ENCODE data around the gene MYOD1.

The MYOD1 gene

DNA sequence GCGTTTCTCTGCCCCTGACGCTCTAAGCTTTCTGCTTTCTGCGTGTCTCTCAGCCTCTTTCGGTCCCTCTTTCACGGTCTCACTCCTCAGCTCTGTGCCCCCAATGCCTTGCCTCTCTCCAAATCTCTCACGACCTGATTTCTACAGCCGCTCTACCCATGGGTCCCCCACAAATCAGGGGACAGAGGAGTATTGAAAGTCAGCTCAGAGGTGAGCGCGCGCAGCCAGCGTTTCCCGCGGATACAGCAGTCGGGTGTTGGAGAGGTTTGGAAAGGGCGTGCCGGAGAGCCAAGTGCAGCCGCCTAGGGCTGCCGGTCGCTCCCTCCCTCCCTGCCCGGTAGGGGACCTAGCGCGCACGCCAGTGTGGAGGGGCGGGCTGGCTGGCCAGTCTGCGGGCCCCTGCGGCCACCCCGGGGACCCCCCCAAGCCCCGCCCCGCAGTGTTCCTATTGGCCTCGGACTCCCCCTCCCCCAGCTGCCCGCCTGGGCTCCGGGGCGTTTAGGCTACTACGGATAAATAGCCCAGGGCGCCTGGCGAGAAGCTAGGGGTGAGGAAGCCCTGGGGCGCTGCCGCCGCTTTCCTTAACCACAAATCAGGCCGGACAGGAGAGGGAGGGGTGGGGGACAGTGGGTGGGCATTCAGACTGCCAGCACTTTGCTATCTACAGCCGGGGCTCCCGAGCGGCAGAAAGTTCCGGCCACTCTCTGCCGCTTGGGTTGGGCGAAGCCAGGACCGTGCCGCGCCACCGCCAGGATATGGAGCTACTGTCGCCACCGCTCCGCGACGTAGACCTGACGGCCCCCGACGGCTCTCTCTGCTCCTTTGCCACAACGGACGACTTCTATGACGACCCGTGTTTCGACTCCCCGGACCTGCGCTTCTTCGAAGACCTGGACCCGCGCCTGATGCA is at the start of gene MYOD1:
Gene MYOD1, plus strand, starts transcription at position 544 of the 910 bp plus-strand sequence. Its CDS starts 212 bp downstream, at position 756.
- DNase-seq (ENCODE audit: low read depth in 2 of 2), result no peak

DNA sequence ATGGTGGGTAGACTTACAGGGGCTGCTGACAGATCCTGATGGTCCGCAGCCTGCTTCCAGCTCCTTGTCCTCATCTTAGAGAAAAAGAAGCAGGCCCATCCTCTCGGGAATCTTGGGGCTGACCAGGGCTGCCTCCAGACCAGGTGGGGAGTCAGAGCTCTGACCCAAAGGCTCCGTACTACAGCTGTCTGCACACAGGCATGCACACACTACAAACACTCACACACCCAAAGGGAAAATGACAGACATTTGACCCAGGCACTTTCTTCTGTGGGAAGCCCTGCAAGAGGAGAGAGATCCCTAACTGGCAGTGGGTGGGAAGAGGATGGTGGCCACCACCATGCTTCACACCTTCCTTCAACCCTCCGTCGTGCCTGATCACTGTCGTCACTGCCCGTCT is 46.9 kb upstream of the MYOD1 start:
- no peak for DNase-seq (ENCODE audit: low read depth in 2 of 2)

DNA sequence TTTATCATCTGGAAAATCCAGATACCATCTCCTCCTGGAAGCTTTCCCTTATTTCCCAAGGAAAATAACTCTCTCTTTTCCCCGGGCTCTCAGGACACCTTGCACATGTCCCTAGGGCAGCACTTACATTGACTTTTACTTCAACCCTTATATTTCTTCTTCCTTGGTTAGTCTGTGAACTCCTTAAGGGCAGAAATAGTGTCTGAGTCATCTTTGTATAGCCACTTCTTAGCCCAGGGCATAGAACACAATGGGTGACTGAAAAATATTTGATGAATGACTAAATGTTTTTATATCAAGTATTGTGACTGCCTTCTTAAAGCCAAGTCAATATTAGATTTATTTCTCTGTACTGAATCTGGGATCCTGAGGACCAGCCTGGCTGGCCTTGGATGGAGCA is 45.4 kb upstream of the MYOD1 start:
- DNase-seq (ENCODE audit: low read depth in 2 of 2), result no peak

DNA sequence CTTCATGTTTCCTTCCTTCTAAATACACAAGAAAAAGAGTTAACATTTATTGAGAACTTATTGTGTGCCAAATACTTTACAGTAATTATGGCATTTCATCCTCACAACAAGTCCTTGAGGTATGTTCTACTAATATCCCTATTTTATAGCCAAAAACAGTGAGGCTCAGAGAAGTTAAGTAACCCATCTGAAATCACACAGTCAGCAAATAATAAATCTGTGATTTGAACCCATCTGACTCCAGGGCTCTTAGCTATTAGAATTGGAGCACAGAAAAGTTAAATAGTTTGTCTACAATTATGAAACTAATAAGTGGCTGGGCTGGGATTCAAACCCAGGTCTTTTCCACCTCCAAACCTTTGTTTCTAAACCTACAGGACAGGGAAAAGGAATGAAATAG is 36.5 kb upstream of the MYOD1 start:
- no peak for DNase-seq (ENCODE audit: low read depth in 2 of 2)

- no peak for DNase-seq (ENCODE audit: low read depth in 2 of 2)
Observed at GRCh38 chr11:17683377-17684161, 35.8 kb upstream of the MYOD1 start.

DNA sequence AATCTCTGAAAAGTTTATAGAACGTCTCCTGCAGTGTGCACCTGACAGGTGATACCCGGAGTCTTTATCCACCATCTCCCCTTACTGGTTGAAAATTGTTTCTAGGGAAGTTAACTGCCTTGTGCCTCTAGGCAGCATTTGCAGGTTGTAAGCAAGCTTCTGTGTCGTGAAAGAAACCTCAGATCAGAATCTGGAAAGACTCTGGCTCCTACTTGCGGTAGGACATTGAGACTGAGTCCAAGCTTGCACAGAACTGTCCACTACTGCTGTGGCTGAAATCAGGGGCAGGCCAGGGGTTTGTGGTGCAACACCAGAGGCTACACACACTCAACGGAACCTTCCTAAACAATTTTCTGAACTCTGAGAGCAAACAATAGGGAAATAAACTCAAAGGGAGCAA is 34.8 kb upstream of the MYOD1 start:
- no peak for DNase-seq (ENCODE audit: low read depth in 2 of 2)

DNA sequence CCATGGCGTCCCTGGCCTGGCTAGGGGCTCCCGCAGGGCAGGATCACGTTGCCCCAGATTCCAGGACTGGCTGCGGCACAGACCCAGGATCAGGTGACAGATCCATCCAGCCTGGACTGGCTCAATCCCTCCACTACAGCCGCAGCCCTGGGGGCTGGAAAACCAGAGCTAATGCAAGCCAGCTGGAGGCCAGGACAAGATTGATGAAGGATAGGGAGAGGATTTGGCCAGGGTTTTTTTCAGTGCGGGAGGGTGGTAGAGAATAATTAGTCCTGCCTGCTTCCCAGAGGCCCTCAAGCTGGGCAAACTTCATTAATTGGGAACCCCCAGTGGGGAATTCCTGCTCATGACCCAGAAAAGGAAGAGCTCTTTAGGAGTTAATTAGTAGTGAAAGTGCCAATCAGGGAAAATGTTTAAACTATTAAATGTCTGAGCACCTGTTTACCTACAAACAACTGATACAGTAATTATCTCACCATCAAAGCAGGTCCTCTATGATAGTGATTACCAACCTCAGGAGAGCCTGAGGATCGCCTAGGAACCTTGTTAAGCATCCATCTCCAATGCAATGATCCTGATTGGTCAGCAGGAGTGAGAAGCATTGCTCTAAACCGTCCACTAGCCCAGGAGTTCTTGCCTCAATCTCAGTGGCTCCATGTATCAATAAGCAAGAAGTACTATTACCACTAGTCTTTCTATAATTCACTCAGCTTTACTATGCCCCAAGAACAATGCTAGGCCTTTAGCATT is 33.0 kb upstream of the MYOD1 start:
- DNase-seq (ENCODE audit: low read depth in 2 of 2), result no peak

GRCh38 chr11:17687946-17688670 is 31.3 kb upstream of the MYOD1 start:
- no peak for DNase-seq (ENCODE audit: low read depth in 2 of 2)

- no peak for DNase-seq (ENCODE audit: low read depth in 2 of 2)
Observed at GRCh38 chr11:17691550-17691949, 27.8 kb upstream of the MYOD1 start.

GRCh38 chr11:17691976-17692375 is 27.4 kb upstream of the MYOD1 start:
- no peak for DNase-seq (ENCODE audit: low read depth in 2 of 2)

DNA sequence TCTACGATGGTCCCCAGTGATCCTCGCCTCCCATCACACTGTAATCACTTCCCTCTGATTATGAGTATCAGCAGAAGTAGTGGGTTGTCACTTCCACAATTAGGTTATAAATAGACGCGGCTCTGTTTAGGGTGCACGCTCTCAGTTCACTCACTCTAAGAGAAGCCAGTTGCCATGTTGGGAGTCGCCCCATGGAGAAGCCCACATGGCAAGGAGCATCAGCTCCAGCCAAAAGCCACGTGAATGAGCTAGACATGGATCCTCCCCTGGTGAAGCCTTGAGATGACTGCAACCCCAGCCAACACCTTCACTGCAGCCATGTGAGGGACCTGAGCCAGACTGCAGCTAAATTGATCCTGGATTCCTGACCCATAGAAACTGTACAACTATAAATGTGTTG is 26.4 kb upstream of the MYOD1 start:
- DNase-seq (ENCODE audit: low read depth in 2 of 2), result no peak

DNA sequence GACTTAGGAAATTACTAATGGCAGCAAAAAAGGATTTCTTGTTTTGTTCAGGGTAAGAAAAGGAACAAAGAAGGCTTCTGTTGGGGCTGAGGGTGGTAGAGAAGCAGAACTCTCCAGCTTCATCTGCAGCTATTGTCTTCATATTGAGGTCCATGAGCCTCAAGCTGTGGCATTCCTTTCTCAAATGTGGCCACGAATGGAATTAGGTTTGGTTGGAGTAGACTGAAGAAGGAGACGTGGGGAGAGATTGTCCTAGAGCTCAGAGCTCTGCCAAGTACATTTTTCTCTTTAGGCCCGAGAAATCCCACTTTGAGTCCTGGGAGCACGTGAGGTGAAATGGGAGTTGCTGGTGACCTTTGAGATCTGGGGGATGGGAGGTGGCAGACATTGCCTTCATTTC is 25.8 kb upstream of the MYOD1 start:
- DNase-seq (ENCODE audit: low read depth in 2 of 2), result no peak

DNA sequence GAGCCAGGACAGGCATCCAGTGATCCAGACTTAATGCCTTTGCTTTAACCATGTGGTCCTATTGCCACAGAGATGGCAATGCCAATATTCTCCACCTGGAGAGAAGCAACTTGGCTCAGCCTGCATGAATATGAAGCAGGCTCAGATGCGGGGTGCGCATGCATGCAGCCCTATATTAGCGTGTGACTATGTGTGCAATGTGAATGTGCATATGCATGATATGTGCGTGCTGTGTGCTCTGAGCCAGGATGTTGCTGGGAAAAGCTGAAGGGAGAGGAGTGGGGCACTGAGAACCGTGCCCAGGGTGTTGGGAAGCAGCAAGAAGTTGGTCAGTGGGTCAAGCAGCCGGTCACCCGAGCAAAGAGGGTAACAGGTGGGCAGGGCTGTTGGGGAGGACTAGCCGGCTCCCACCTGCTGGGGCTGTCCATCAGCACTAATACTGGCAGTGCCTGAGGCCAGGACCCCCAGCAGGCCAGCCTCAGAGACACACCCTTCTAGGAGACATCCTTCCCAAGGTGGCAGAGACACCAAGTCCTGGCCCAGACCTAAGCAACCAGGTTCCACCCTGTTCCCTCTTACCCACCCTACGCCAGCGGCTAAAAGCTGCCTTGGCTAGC is 24.8 kb upstream of the MYOD1 start:
- DNase-seq (ENCODE audit: low read depth in 2 of 2), result no peak

DNA sequence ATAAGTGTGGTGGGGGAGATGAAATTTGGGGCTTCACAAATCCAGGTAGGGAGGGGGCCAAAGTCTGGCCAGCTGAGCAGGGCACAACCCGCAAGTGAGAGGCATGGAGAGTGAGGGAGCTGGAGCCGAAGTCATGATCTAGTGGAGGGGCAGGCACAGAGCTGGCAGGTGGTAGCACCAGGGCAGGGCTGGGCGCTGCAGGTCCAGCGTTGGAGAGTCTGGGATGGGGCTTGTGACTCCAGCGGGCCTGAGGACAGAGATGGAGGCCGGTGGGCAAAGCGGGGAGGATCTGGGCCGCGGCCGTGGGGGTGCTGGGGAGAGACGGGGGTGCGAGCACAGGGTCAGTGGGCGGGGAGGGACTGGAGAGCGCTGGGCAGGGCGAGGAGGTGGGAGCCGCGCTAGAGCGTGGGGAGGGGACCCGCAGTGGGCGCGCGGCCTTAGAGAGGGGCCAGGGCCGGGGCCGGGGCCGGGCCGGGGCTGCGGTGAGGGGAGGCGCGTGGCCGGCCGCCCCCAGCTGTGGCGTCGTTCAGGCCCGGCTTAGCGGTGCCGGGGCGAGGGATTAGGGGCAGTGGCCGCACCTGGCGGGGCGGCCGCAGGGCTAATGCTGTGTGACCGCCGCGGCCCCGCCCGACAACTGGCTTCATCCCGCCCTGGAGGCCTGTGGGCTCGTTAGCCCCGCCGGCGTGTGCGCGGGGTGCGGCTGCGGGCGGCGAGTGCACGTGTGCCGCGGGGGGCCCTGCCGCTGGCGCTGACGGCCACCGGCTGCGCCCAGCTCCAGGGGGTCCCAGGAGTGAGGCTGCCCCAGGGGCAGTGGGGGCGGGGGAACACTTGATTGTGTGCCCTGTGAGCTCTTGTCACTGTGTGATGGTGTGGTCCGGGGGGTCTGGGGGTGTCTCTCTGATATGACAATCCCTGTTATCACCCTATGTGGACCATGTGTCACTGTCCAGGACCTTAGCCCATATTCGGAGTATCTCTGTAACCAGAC is 23.6 kb upstream of the MYOD1 start:
- no peak for DNase-seq (ENCODE audit: low read depth in 2 of 2)

GRCh38 chr11:17696741-17697140 is 22.6 kb upstream of the MYOD1 start:
- DNase-seq (ENCODE audit: low read depth in 2 of 2), result no peak

- no peak for DNase-seq (ENCODE audit: low read depth in 2 of 2)
Observed at GRCh38 chr11:17697175-17697949, 22.0 kb upstream of the MYOD1 start.

DNA sequence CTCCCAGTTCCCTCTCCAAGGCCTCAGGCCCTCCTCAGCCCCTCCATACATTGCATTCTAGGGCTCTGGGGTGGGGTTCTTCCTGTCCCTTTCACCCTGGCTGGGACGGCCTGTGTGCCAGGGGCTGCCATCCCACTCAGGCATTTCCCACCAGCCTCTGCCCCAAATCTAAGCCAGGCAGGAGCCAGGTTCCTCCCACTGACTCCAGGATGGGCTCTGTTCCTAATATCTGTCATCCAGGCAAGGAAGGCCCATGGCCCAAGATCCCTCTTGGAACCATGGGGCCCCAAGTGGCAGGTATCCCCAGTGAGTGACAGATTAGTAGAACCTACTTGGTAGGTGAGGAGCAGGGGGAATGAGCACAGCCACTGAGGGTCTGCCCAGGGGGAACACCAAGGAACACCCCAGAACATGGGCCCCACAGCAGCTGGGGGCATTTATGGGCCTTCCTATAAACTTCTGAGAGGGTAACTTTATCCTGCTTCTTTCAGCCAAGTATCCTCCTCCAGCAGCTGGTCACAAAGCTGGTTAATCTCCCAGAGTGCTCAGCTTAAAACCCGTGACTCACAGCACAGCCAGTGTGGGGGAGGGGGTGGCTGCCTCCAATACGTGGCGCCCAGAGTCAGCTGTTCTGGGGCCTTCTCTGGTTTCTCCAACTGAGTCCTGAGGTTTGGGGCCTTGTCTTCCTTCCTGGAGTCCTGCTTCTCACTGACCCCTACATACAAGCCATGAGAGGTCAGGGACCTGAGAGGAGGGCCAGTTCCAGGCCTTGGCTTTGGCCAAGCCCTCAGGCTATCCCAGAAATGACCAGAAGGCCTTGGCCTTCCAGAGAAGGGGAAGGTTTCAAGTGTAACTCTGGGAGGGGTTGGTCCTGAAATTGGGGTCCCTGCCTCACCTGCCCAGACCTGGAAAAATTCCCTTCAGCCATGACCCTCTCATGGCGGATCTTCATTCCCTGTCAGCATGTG is 19.9 kb upstream of the MYOD1 start:
- no peak for DNase-seq (ENCODE audit: low read depth in 2 of 2)

DNA sequence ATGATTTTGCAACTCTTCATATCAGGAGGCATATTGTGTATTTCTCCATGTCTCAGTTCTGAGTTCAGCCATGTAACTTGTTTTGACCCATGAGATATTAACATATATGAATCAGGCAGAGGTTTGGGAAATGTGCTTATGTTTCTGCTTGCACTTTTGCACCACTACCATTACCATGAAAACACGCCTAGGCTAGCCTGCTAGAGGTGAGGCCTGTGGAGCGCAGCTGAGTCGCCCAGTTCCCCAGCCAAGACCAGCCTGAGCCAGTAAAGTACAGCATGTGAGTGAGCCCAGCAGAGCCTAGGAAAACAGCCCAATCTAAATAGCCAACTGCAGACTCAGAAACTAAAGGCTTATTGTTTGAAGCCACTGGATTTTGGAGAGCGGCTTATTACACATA is 18.4 kb upstream of the MYOD1 start:
- no peak for DNase-seq (ENCODE audit: low read depth in 2 of 2)
